HepG2 (cell line): Measurements from ENCODE around the gene ZNF48. TPM values are rescaled to one million over a fixed set of nuclear protein-coding genes. Genes with fewer than 3 reads are reported as not detected.
A peak's percentile ranks its signal among the peaks of the same experiment; 100 is the strongest.

Experiments used
- BORCS8-MEF2B ChIP-seq: sonication (generic); formaldehyde crosslinking; IDR thresholded peaks from 2 replicates; pipeline ENCODE4 v1.8.0; 2022; ENCODE audit warnings: mild to moderate bottlenecking, missing genetic modification reagents
- CEBPZ ChIP-seq: IDR thresholded peaks from 2 replicates; pipeline ENCODE4 v1.6.1; 2012; ENCODE audit warnings: low read length, improper control_type of control experiment
- CHD4 ChIP-seq: fragments of 200-600 bp; sonication (generic); IDR thresholded peaks from 2 replicates; pipeline ENCODE4 v1.7.0; 2017; ENCODE audit warnings: mild to moderate bottlenecking, low read length, borderline replicate concordance
- FOSL1 ChIP-seq: sonication (generic); formaldehyde crosslinking; IDR thresholded peaks from 2 replicates; pipeline ENCODE4 v1.9.0; 2021; ENCODE audit warnings: missing genetic modification reagents, borderline replicate concordance
- FOXK1 ChIP-seq: sonication (generic); formaldehyde crosslinking; IDR thresholded peaks from 2 replicates; pipeline ENCODE4 v1.4.0; 2020; ENCODE audit warnings: low read depth, missing genetic modification reagents, borderline replicate concordance
- LCORL ChIP-seq, 2 experiments: fragments of 450-650 bp in 1 of 2; sonication (generic) in 1 of 2; formaldehyde crosslinking in 1 of 2; IDR thresholded peaks; 2 replicates each; pipeline versions ENCODE4 v1.5.0 to v1.6.1; 2017 to 2020; ENCODE audit warnings: antibody characterized with exemption in 1 of 2, missing genetic modification reagents in 1 of 2
- POGK ChIP-seq: sonication (generic); formaldehyde crosslinking; conservative IDR thresholded peaks from 2 replicates; pipeline ENCODE4 v1.8.0; 2022; ENCODE audit warnings: mild to moderate bottlenecking, moderate library complexity, missing genetic modification reagents
- RNF2 ChIP-seq: fragments of 450-650 bp; conservative IDR thresholded peaks from 2 replicates; pipeline ENCODE4 v1.6.1; 2016; ENCODE audit warnings: low read depth
- SMAD3 ChIP-seq: sonication (generic); formaldehyde crosslinking; IDR thresholded peaks from 2 replicates; pipeline ENCODE4 v1.4.0; 2020; ENCODE audit warnings: missing genetic modification reagents
- TBP ChIP-seq: sonication (generic); formaldehyde crosslinking; IDR thresholded peaks from 2 replicates; pipeline ENCODE4 v1.5.0; 2020; ENCODE audit warnings: missing genetic modification reagents
- THAP9 ChIP-seq: sonication (generic); formaldehyde crosslinking; IDR thresholded peaks from 2 replicates; pipeline ENCODE4; 2020; ENCODE audit warnings: missing genetic modification reagents, mild to moderate bottlenecking, borderline replicate concordance
- ZMYM2 ChIP-seq: sonication (generic); formaldehyde crosslinking; IDR thresholded peaks from 2 replicates; pipeline ENCODE4 v1.8.0; 2022; ENCODE audit warnings: mild to moderate bottlenecking, missing genetic modification reagents
- ZNF143 ChIP-seq: sonication (generic); formaldehyde crosslinking; IDR thresholded peaks from 2 replicates; pipeline ENCODE4 v1.4.0; 2020; ENCODE audit warnings: missing genetic modification reagents
- ZNF264 ChIP-seq: sonication (generic); formaldehyde crosslinking; IDR thresholded peaks from 2 replicates; pipeline ENCODE4 v1.4.0; 2020; ENCODE audit warnings: missing genetic modification reagents
- ZNF33A ChIP-seq: sonication (generic); formaldehyde crosslinking; IDR thresholded peaks from 2 replicates; pipeline ENCODE4 v1.5.1; 2020; ENCODE audit warnings: missing genetic modification reagents, mild to moderate bottlenecking, moderate library complexity, borderline replicate concordance
- ZNF446 ChIP-seq: sonication (generic); formaldehyde crosslinking; IDR thresholded peaks from 2 replicates; pipeline ENCODE4 v1.5.0; 2020; ENCODE audit warnings: mild to moderate bottlenecking, missing genetic modification reagents
- ZNF644 ChIP-seq: IDR thresholded peaks from 2 replicates; pipeline ENCODE4 v1.6.1; 2016; ENCODE audit warnings: low read depth
- ZNF768 ChIP-seq: sonication (generic); formaldehyde crosslinking; IDR thresholded peaks from 2 replicates; pipeline ENCODE4 v1.4.0; 2020; ENCODE audit warnings: missing genetic modification reagents
- ZNF781 ChIP-seq: sonication (generic); formaldehyde crosslinking; IDR thresholded peaks from 2 replicates; pipeline ENCODE4 v1.5.1; 2020; ENCODE audit warnings: borderline replicate concordance, mild to moderate bottlenecking, missing genetic modification reagents; ENCODE audit errors: not compliant biosample characterization
- ZNF790 ChIP-seq: sonication (generic); formaldehyde crosslinking; IDR thresholded peaks from 2 replicates; pipeline ENCODE4 v1.8.0; 2022; ENCODE audit warnings: missing genetic modification reagents, mild to moderate bottlenecking, borderline replicate concordance
- polyA plus RNA-seq, 8 experiments: library from polyadenylated mRNA; depleted of rRNA in 3 of 8; stranded (reverse) in 7 of 8; unstranded in 1 of 8; fragments of >200 nt; fragmentation: Illumina TruSeq in 4 of 8; extraction: Trizol in 4 of 8; gene quantifications; 2 replicates each; pipeline versions ENCODE4 v1.2.1 to v1.2.3, GENCODE V29; 2011 to 2016; ENCODE audit warnings: low read depth in 4 of 8, missing spikeins in 1 of 8, mixed read lengths in 1 of 8; ENCODE audit not compliant: insufficient read depth in 1 of 8
- total RNA-seq, 5 experiments: library from RNA; depleted of rRNA; stranded (reverse); fragments of >200 nt; fragmentation: Illumina TruSeq; extraction: Trizol; gene quantifications; 2 replicates each; pipeline ENCODE4 v1.2.3, GENCODE V29; 2016; ENCODE audit warnings: low read depth in 1 of 5

ZNF48 gene
- total and polyA plus RNA-seq, 2 of the 13 experiments (the other 11 are each of a cell fraction or from before 2014, with no cell fraction given), result 9.9 to 12.3 TPM

GRCh38 chr16:30437511-30438046 lies 42.4 kb downstream of the ZNF48 start (continued):
- TF ChIP-seq TBP (no peak), RNF2 (no peak), ZNF33A (no peak), ZNF768 (CRISPR knock-in tag) (no peak), FOXK1 (CRISPR knock-in tag) (no peak), ZNF446 (CRISPR knock-in tag) (0 out of 2 replicates have a peak, but pooled peaks have one; percentile 51), FOSL1 (CRISPR knock-in tag) (peak; percentile 87; the same call in 1 of the 2 replicates), SMAD3 (0 out of 2 replicates have a peak, but pooled peaks have one; percentile 16), POGK (CRISPR knock-in tag) (no peak), ZNF143 (CRISPR knock-in tag) (no peak), ZNF264 (CRISPR knock-in tag) (no peak), ZMYM2 (peak; percentile 89), ZNF781 (CRISPR knock-in tag) (peak; percentile 45), CHD4 (no peak), THAP9 (CRISPR knock-in tag) (no peak), LCORL (IDR thresholded peaks at IDR 0.05) (no peak), LCORL (CRISPR knock-in tag; IDR thresholded peaks at IDR 0.05) (no peak), BORCS8-MEF2B (CRISPR knock-in tag) (no peak), ZNF790 (CRISPR knock-in tag) (peak; percentile 53; the same call in 1 of the 2 replicates), ZNF644 (CRISPR knock-in tag) (no peak; the same call in 1 of the 2 replicates), CEBPZ (no peak)
